Endothelial cell of umbilical vein (primary cell): ENCODE results near the gene LCLAT1. TPM values are rescaled to one million over a fixed set of nuclear protein-coding genes. Genes with fewer than 3 reads are reported as not detected.

ENCODE experiments used
- BruUV-seq: library from RNA; stranded (reverse); fragments of 400-500 nt; replicated peaks from 2 replicates; lab custom pipeline; 2021; lab: Mats Ljungman, UMichigan
- CTCF ChIA-PET: fragments of 300-600, 350-600 bp; sonication (Branson Sonifier 250); formaldehyde crosslinking; loops from one replicate; lab custom pipeline; 2021; ENCODE audit warnings: antibody characterized with exemption, inconsistent platforms; lab: Charles Lee
- POLR2A ChIA-PET: fragments of 300-600, 350-600 bp; sonication (Branson Sonifier 250); formaldehyde crosslinking; loops from one replicate; lab custom pipeline; 2021; ENCODE audit warnings: antibody characterized with exemption, inconsistent platforms; lab: Charles Lee
- DNase-seq: peaks from one replicate; pipeline ENCODE4 v3.0.0-alpha.2; 2011; ENCODE audit warnings: low read depth, low spot score
- FAIRE-seq: peaks from 2 replicates; lab custom pipeline; 2011; peaks lifted over from hg19 to GRCh38; lab: Jason Lieb, UNC
- H2AFZ ChIP-seq: 2 replicates; pipeline ENCODE4 v1.6.0; 2012; ENCODE audit warnings: low read depth, low read length, control low read depth, inconsistent platforms
- H3K27ac ChIP-seq: 2 replicates; pipeline ENCODE4 v1.5.1; 2011; ENCODE audit warnings: low read depth, mild to moderate bottlenecking, control low read depth, low read length, moderate library complexity; ENCODE audit not compliant: insufficient read depth
- H3K27me3 ChIP-seq, 2 experiments: 2 replicates each; pipeline versions ENCODE4 v1.6.0 to v1.6.1; 2011; ENCODE audit warnings: low read length in 2 of 2, mixed read lengths in 1 of 2; ENCODE audit not compliant: control insufficient read depth in 2 of 2, insufficient read depth in 2 of 2
- H3K36me3 ChIP-seq, 2 experiments: 2 replicates in 1 of 2; 3 replicates in 1 of 2; pipeline ENCODE4 v1.5.1; 2011; ENCODE audit warnings: low read length in 2 of 2, mild to moderate bottlenecking in 1 of 2, moderate library complexity in 1 of 2; ENCODE audit not compliant: control insufficient read depth in 2 of 2, insufficient read depth in 2 of 2; ENCODE audit errors: extremely low read depth in 1 of 2
- H3K4me1 ChIP-seq: 3 replicates; pipeline ENCODE4 v1.5.1; 2011; ENCODE audit warnings: mild to moderate bottlenecking, low read length; ENCODE audit not compliant: control insufficient read depth, insufficient read depth; ENCODE audit errors: extremely low read depth
- H3K4me2 ChIP-seq: 2 replicates; pipeline ENCODE4 v1.6.1; 2011; ENCODE audit warnings: low read length, control low read depth, mixed read lengths; ENCODE audit not compliant: insufficient read depth
- H3K4me3 ChIP-seq, 3 experiments: fragments of 200-600 bp in 1 of 3; sonication (generic), shearing (Covaris generic) in 1 of 3; replicated peaks in 1 of 3; 2 replicates each; pipeline ENCODE4 v1.5.1; 2011 to 2016; ENCODE audit warnings: control low read depth in 3 of 3, low read length in 3 of 3, mild to moderate bottlenecking in 2 of 3, inconsistent platforms in 1 of 3, low read depth in 1 of 3, moderate library complexity in 1 of 3; ENCODE audit not compliant: insufficient read depth in 1 of 3
- H3K79me2 ChIP-seq: 2 replicates; pipeline ENCODE4 v1.6.0; 2012; ENCODE audit warnings: low read length, inconsistent platforms; ENCODE audit not compliant: control insufficient read depth, insufficient read depth
- H3K9ac ChIP-seq: replicated peaks from 2 replicates; pipeline ENCODE3; 2011; ENCODE audit warnings: low read length, control low read depth; ENCODE audit not compliant: insufficient read depth; ENCODE audit errors: extremely low read depth
- H3K9me1 ChIP-seq: replicated peaks from 3 replicates; pipeline ENCODE4 v1.6.0; 2011; ENCODE audit warnings: mild to moderate bottlenecking, low read length; ENCODE audit not compliant: control insufficient read depth, insufficient read depth; ENCODE audit errors: extremely low read depth
- H3K9me3 ChIP-seq: replicated peaks from 2 replicates; pipeline ENCODE4 v1.5.1; 2012; ENCODE audit warnings: low read length, inconsistent platforms; ENCODE audit not compliant: control insufficient read depth, insufficient read depth
- H4K20me1 ChIP-seq: replicated peaks from 2 replicates; pipeline ENCODE3; 2011; ENCODE audit warnings: mild to moderate bottlenecking, low read length; ENCODE audit not compliant: control insufficient read depth, insufficient read depth; ENCODE audit errors: extremely low read depth
- EZH2 ChIP-seq: IDR thresholded peaks from 2 replicates; pipeline ENCODE4 v1.6.1; 2012; ENCODE audit warnings: borderline replicate concordance, low read depth, mild to moderate bottlenecking, moderate library complexity, low read length, inconsistent platforms; ENCODE audit not compliant: severe bottlenecking
- FOS ChIP-seq: IDR thresholded peaks from 2 replicates; pipeline ENCODE4 v1.6.1; 2011; ENCODE audit warnings: mild to moderate bottlenecking, low read length, moderate library complexity, borderline replicate concordance; ENCODE audit not compliant: insufficient read depth
- GATA2 ChIP-seq: IDR thresholded peaks from 2 replicates; pipeline ENCODE4 v1.7.0; 2011; ENCODE audit warnings: low read depth, mild to moderate bottlenecking, moderate library complexity, mixed read lengths, low read length; ENCODE audit not compliant: insufficient read length, insufficient read depth
- JUN ChIP-seq: IDR thresholded peaks from 2 replicates; pipeline ENCODE4 v1.6.1; 2011; ENCODE audit warnings: borderline replicate concordance, low read depth; ENCODE audit not compliant: insufficient read length, insufficient read depth
- POLR2A ChIP-seq: IDR thresholded peaks from 2 replicates; pipeline ENCODE4 v1.6.1; 2012; ENCODE audit warnings: low read depth, mild to moderate bottlenecking, control low read depth, low read length
- dilution Hi-C: fragments of 300-500 bp; cut with MboI; formaldehyde crosslinking; loops from one replicate; pipeline ENCODE4 v1.15.0; 2019; ENCODE audit warnings: low sequenced_read_pairs; ENCODE audit not compliant: extremely low pct_ligation_motif_present
- intact Hi-C: fragments of 100-400 bp; cut with micrococcal nuclease; formaldehyde crosslinking; loops from one replicate; pipeline ENCODE4 v1.10.0; 2022
- polyA plus RNA-seq, 4 experiments: library from polyadenylated mRNA; depleted of rRNA in 3 of 4; stranded (reverse) in 3 of 4; unstranded in 1 of 4; fragments of >200 nt; gene quantifications; 2 replicates each; pipeline versions ENCODE4 v1.2.1 to v1.2.3, GENCODE V29; 2011 to 2012; ENCODE audit warnings: missing spikeins in 1 of 4
- total RNA-seq: library from RNA; stranded (reverse); gene quantifications from 2 replicates; pipeline ENCODE4 v1.2.3, GENCODE V29; 2021

Gene LCLAT1
- total and polyA plus RNA-seq, 2 donors (not counting 3 experiments of a cell fraction or from before 2014, with no cell fraction given): 6.1 to 20.8 TPM

- Histone ChIP-seq H3K4me1 (no peaks in the 10 kb centered on the region), H3K9ac (no peak overlapping the region), H3K27ac (no peak overlapping the region), H3K4me2 (no peak overlapping the region), H4K20me1 (no peaks in the 10 kb centered on the region), H3K36me3 (no peaks in the 10 kb centered on the region), H3K79me2 (no peaks in the 10 kb centered on the region), H3K9me1 (no peaks in the 10 kb centered on the region), H2AFZ (no peak overlapping the region), H3K27me3 (no peaks in the 10 kb centered on the region), H3K9me3 (no peaks in the 10 kb centered on the region), H3K4me3 (no peak overlapping the region)
- FAIRE-seq: no peak
- no TSS peak for BruUV-seq
- DNase-seq: no peak
- dilution Hi-C loops: no loop called here
- CTCF ChIA-PET: interaction anchor here (1.1 kb wide), 1 partner anchor 8 kb away, joined by 3 read pairs; no protein-coding TSS in a partner anchor
- POLR2A ChIA-PET: no interaction called here
- intact Hi-C loops: no loop called here
- TF ChIP-seq GATA2: no peak
- TF ChIP-seq POLR2A: no peak
- TF ChIP-seq FOS: no peak
- TF ChIP-seq EZH2: no peak
Measured at GRCh38 chr2:30580391-30580790, 133.3 kb downstream of the LCLAT1 start.

GRCh38 chr2:30582521-30582920 is 135.5 kb downstream of the LCLAT1 start:
- ChIA-PET POLR2A (no interaction called here), CTCF (no interaction called here)
- Histone ChIP-seq H3K9me3 (no peaks in the 10 kb centered on the region), H3K79me2 (no peaks in the 10 kb centered on the region), H3K4me1 (no peaks in the 10 kb centered on the region), H3K27me3 (no peaks in the 10 kb centered on the region), H3K9ac (no peak overlapping the region), H3K4me3 (no peak overlapping the region), H3K9me1 (no peaks in the 10 kb centered on the region), H3K4me2 (no peak overlapping the region), H3K36me3 (no peaks in the 10 kb centered on the region), H2AFZ (no peak overlapping the region), H4K20me1 (no peaks in the 10 kb centered on the region), H3K27ac (no peak overlapping the region)
- DNase-seq: no peak
- FAIRE-seq: no peak
- no peak for TF ChIP-seq GATA2
- no peak for TF ChIP-seq POLR2A
- no peak for TF ChIP-seq JUN
- TF ChIP-seq FOS: no peak
- intact Hi-C loops: no loop called here
- dilution Hi-C loops: no loop called here
- BruUV-seq: no TSS peak
